IPS DF 4.7 (cell line): ENCODE measurements around the gene AAMDC.

ENCODE experiments used
- DNase-seq: peaks from one replicate; pipeline ENCODE4 v3.0.0-alpha.2; 2013; ENCODE audit warnings: low spot score; ENCODE audit errors: extremely low read depth

The AAMDC gene

GRCh38 chr11:77820565-77821348, at the start of gene AAMDC, which contains the start of gene RSF1:
Gene AAMDC, plus strand, starts transcription at chr11:77821144. Its CDS starts 21,353 bp downstream, at chr11:77842497.
Gene RSF1, minus strand, starts transcription at chr11:77820722. Its CDS starts 8 bp downstream, at chr11:77820714.
- peak; percentile 76 for DNase-seq

- DNase-seq, result no peak
Observed at GRCh38 chr11:77775936-77776335, 45.0 kb upstream of the AAMDC start.

DNA sequence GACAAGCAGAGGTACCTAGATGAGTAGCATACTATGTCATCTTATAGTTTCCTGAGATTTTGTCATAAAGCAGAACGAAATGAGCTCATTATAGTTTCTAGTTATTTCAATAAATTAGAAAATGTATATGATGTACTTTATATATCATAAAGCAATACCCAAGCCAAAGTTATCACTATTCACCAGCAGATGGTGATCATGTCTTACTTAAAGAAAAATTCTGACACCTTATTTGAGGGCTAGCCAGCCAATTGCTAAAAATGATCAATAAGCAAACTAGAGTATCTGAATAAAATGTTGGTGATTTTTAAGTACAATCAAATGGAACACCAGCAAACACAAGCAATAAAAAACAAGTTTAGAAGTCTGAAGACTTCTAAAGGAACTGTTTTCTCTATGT, 44.5 kb upstream of the AAMDC start:
- DNase-seq, result no peak

DNA sequence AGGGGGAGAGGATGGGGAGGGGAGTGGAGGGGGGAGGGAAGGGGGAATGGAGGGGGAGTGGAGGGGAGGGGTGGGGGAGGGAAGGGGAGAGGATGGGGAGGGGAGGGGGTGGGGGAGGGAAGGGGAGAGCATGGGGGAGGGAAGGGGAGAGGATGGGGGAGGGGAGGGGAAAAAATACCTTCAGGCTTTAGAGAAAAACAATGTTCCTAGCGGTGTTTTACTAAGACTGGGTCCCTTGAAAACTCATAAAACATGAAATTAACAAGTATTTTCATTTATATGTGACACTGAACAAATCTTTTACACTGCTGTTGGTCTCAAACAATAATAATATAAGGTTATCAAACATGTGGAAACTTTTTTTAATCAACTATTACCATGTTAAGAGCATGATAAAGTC, 42.8 kb upstream of the AAMDC start:
- DNase-seq, result no peak

GRCh38 chr11:77778549-77778948, 42.4 kb upstream of the AAMDC start:
- DNase-seq, result no peak

- DNase-seq, result no peak
Observed at GRCh38 chr11:77779935-77780334, 41.0 kb upstream of the AAMDC start.

- no peak for DNase-seq
Observed at GRCh38 chr11:77783025-77783424, 37.9 kb upstream of the AAMDC start.

GRCh38 chr11:77784572-77784971, 36.4 kb upstream of the AAMDC start:
- DNase-seq, result no peak

DNA sequence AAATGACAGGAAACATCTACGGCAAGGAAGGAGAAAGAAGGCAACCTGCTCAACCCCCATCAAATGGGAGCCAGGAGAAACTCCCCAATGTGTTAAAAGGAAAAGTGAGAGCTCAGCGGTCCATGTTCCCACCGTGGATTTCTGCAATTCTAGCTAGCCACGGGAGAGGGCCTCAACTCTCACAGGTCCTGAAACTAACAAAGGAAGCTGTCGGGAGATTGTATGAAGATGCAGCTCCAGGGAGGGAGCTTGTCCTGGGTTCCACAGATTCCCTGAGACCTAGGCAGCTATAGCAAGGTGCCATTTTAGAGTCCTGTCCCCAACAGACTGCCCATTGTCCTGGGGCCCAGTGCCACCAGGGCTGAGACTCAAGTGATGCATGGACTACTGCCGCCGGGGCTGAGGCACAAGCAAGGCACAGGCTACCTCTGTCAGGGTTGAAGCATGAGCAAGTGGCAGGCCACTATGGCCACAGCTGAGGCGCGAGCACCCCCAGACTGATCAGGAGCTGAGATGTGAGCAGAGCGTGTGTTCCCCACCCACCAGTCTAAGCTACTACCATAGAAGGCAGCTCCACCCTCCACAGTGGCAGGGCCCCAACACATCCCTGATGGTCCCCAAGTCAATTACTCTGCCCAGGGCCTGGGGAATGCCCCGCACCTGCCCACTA, 31.7 kb upstream of the AAMDC start:
- no peak for DNase-seq

DNA sequence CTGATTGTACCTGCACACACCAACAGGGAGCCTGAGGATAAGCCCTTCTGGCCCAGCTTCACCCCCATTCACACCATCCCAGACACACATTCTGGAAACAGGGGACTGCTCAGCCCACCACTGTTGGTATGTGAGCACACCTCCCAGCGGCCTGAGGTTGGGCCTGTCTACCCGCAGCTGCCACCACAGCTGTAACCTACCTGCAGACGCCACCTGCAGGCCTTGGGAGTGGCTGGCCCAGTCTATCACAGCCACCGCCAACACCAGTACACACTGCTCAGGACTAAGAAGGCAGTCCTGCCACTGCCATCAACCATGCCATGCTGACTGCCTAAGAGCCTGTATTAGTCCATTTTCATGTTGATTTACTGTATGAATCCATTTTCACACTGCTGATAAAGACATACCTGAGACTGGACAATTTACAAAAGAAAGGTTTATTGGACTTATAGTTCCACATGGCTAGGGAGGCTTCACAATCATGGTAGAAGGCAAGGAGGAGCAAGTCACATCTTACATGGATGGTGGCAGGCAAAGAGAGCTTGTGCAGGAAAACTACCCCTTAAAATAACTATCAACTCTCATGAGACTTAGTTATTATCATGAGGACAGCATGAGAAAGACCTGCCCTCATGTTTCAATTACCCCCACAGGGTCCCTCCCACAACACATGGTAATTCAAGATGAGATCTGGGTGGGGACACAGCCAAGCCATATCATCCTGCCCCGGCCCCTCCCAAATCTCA, 31.0 kb upstream of the AAMDC start:
- DNase-seq, result no peak

DNA sequence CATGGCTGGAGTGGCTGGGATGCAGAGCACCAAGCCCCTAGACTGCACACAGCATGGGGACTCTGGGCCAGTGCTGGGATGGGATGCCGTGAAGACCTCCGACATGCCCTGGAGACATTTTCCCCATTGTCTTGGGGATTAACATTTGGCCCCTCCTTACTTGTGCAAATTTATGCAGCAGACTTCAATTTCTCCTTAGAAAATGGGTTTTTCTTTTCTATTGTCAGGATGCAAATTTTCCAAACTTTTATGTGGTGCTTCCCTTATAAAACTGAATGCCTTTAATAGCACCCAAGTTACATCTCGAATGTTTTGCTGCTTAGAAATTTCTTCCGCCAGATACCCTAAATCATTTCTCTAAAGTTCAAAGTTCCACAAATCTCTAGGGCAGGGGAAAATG, 29.6 kb upstream of the AAMDC start:
- no peak for DNase-seq

DNA sequence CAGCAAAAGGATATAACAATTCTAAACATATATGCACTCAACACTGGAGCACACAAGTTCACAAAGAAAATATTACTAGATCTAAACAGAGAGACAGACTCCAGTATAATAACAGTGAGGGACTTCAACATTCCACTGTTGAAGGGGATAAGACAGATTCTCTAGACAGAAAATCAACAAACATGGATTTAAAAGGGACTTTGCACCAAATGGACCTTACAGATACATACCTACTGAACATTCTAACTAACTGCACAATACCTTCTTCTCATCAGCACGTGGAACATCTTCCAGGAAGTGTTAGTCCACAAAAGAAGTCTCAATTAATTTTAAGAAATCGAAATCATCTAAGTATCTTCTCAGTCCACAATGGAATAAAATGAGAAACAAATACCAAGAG, 27.0 kb upstream of the AAMDC start:
- DNase-seq, result no peak

- no peak for DNase-seq
Observed at GRCh38 chr11:77799338-77799737, 21.6 kb upstream of the AAMDC start.

DNA sequence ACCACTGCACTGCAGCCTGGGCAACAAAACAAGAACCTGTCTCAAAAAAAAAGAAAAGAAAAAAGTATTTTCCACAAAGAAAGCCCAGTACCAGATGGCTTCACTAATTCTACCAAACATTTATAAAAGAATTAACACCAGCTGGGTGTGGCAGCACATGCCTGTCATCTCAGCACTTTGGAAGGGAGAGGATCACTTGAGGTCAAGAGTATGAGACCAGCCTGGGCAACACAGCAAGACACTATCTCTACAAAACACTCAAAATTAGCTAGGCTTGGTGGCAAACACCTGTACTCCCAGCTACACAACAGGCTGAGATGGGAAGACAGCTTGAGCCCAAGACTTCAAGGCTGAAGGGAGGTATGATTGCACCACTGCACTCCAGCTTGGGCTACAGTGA, 20.5 kb upstream of the AAMDC start:
- DNase-seq, result no peak

DNA sequence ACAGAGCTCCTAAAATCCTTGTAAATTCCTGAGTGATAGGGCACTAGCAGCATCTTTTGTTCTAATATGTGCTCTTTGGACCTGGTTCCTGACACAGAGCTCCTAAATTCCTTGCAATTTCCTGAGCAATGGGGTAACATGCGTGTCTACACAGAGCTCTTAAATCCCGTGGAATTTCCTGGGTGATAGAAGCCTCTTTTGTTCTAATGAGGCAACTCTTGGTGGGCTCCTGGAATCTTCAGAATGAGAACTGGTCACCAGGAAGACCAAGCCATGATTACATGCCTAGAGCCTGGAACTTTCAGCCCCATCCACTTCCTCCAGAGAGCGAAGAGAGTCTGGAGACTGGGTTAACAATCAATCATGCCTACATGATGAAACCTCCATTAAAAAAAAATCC, 19.5 kb upstream of the AAMDC start:
- DNase-seq, result no peak

GRCh38 chr11:77806415-77806814, 14.5 kb upstream of the AAMDC start:
- DNase-seq, result no peak

- DNase-seq, result no peak
Observed at GRCh38 chr11:77806993-77807392, 14.0 kb upstream of the AAMDC start.

DNA sequence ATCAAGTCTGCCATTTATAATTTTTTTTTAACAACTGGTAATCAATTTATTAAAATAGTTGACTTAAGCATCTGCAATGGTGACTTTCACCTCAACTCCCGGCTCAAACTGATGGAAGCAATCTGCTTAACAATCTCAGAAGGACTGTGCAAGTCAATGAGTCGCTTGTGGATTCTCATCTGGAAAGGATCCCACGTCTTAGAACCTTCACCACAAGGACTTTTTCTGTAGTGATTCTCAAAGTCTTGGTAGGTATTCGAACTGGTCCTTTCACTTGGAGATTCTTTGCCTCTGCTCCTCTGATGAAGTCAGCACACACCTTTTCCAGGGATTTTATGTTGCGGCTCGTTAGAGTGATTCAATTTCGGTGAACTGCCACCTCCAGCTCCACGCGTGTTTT, 7.7 kb upstream of the AAMDC start:
- no peak for DNase-seq

DNA sequence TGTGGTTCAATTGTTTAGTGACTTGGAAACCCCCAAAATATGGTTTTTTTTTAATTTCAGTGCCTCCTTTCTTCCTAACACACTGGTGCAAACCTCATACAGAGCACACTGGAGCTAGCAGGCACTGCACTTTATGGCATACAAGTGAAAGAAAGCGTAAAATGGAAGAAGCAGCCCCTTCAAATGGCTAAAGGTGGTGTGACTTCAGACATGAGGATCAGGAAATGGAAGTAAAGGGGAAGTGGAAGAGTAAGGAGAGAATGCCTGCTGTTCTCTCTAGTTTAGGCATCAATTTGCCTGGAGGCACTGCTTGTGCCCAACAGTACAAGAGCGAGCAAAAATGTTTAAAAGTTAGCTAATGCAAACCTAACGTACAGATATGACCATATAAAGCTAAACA, 6.1 kb upstream of the AAMDC start:
- no peak for DNase-seq

GRCh38 chr11:77815459-77815858, 5.5 kb upstream of the AAMDC start:
- no peak for DNase-seq

DNA sequence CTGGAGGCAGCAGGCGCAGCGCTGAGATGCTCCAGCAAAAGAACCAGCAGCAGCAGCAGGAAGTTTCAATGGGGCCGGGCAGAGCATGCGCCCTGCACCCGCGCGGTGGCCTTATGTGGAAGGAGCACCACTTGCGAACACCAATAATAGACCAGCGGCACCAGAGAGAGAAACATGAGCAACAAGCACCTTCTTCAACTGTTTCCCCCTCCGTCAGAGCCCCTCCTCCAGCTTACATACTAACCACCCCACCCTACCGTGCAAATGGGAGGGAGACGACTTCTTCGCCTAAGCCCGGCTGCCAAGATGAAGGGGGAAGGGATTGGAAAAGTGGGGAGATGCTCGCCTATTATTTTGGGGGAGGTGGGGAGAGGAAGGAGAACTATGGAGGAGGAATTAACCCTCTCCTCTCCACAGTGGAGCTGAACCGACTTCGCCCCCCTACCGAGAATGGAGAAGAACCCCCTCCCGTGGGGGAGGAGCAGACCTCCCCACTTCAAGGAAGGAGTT, 1.5 kb upstream of the AAMDC start:
- peak; percentile 41 for DNase-seq
